GM12878 (cell line): Measurements from ENCODE around the gene KCNC1.

Source experiments
- EZH2 ChIP-seq: IDR thresholded peaks from 2 replicates; pipeline ENCODE4 v1.6.1; 2012; ENCODE audit warnings: low read depth, mild to moderate bottlenecking, control low read depth, inconsistent platforms, low read length, borderline replicate concordance; ENCODE audit not compliant: control insufficient read depth
- FOXM1 ChIP-seq: IDR thresholded peaks from 2 replicates; pipeline ENCODE4 v1.6.1; 2012; ENCODE audit warnings: low read depth, mild to moderate bottlenecking, inconsistent platforms, low read length, moderate library complexity
- NRF1 ChIP-seq: conservative IDR thresholded peaks from 2 replicates; pipeline ENCODE4 v1.6.1; 2011; ENCODE audit warnings: mild to moderate bottlenecking, low read depth, low read length, improper control_type of control experiment
- PBX3 ChIP-seq: IDR thresholded peaks from 2 replicates; pipeline ENCODE4 v1.6.1; 2011; ENCODE audit warnings: mild to moderate bottlenecking, low read depth, low read length, moderate library complexity; ENCODE audit not compliant: insufficient replicate concordance
- RFX5 ChIP-seq: IDR thresholded peaks from 2 replicates; pipeline ENCODE4 v1.6.1; 2011; ENCODE audit warnings: low read depth, low read length, improper control_type of control experiment
- SUZ12 ChIP-seq: fragments of 200-600 bp; sonication (generic); IDR thresholded peaks from one replicate; pipeline ENCODE4 v1.6.1; 2018; ENCODE audit warnings: antibody characterized with exemption, mild to moderate bottlenecking; ENCODE audit not compliant: unreplicated experiment
- USF2 ChIP-seq: IDR thresholded peaks from 2 replicates; pipeline ENCODE4 v1.6.1; 2011; ENCODE audit warnings: low read depth, low read length, improper control_type of control experiment, borderline replicate concordance

DNA sequence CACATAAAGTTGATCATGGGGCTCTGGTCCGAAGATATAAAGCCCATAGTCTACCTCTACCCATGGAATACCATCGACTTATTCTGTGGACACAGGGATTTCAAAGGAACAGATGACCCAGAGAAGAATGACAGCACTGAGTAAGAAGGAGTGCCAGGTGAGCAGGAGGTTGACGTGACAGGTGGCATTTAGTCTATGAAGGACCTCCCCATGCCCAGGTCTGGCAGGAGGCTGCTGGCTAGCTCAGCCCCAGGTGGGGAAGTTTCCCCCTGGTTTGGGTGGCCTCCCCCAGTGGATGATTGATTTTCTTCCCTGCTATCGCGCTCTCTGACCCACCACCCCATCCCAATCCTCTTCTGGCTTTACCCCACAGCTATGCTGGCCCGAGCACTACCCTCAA is 39.1 kb downstream of the KCNC1 start:
- TF ChIP-seq SUZ12 (no peak), USF2 (no peak), NRF1 (no peak), PBX3 (no peak), FOXM1 (no peak), EZH2 (no peak), RFX5 (no peak)
